HCT116 (cell line): ENCODE data around the gene THSD4. TPM values are rescaled to one million over a fixed set of nuclear protein-coding genes. Genes with fewer than 3 reads are reported as not detected.

Experiments used
- ATAC-seq: fragments of 200-7000 bp; cut with Tn5 transposase; 2 replicates; pipeline ENCODE4 v1.9.1; 2020; ENCODE audit warnings: mild to moderate bottlenecking, moderate library complexity
- BruUV-seq: library from RNA; stranded (reverse); fragments of 400-500 nt; replicated peaks from 2 replicates; lab custom pipeline; 2021; lab: Mats Ljungman, UMichigan
- CTCF ChIA-PET: fragments of 300-600 bp; sonication (Branson Sonifier 250); formaldehyde crosslinking; loops from one replicate; lab custom pipeline; 2021; ENCODE audit warnings: antibody characterized with exemption; lab: Charles Lee
- POLR2A ChIA-PET: fragments of 300-600, 350-600 bp; sonication (Branson Sonifier 250); formaldehyde crosslinking; loops from one replicate; lab custom pipeline; 2021; ENCODE audit warnings: antibody characterized with exemption; lab: Charles Lee
- RAD21 ChIA-PET, 2 experiments: fragments of 300-600 bp; sonication (Branson Sonifier 250); formaldehyde crosslinking; loops; one replicate each; lab custom pipeline; 2023; ENCODE audit warnings: low total read pairs in 2 of 2; ENCODE audit not compliant: uncharacterized antibody in 2 of 2, unreplicated experiment in 2 of 2, low non-redundant PET in 1 of 2; lab: Charles Lee
- DNase-seq: peaks from one replicate; pipeline ENCODE4 v3.0.0-alpha.2; 2010; ENCODE audit warnings: low read depth, low spot score
- H2AFZ ChIP-seq: fragments of 200-600 bp; shearing (Covaris generic), sonication (generic); 2 replicates; pipeline ENCODE4 v1.6.1; 2017; ENCODE audit warnings: low read depth, mixed run types, mixed read lengths, antibody characterized with exemption, low read length; ENCODE audit not compliant: poor library complexity, severe bottlenecking
- H3K27ac ChIP-seq: 2 replicates; pipeline ENCODE4 v1.5.1; 2012; ENCODE audit warnings: low read depth, low read length
- H3K27me3 ChIP-seq: fragments of 200-600 bp; sonication (generic); 2 replicates; pipeline ENCODE4 v1.6.1; 2016; ENCODE audit warnings: mixed run types, low read length, mixed read lengths; ENCODE audit not compliant: insufficient read depth
- H3K36me3 ChIP-seq, 2 experiments: fragments of 200-500 bp in 1 of 2; fragments of 200-600 bp in 1 of 2; sonication (Bioruptor generic) in 1 of 2; sonication (generic) in 1 of 2; 2 replicates each; pipeline versions ENCODE4 v1.5.1 to v1.6.1; 2014 to 2016; ENCODE audit warnings: low read length in 2 of 2, inconsistent platforms in 1 of 2, mixed read lengths in 1 of 2, mixed run types in 1 of 2; ENCODE audit not compliant: insufficient read depth in 2 of 2, control insufficient read depth in 1 of 2
- H3K4me1 ChIP-seq, 2 experiments: fragments of 200-600 bp in 1 of 2; sonication (generic) in 1 of 2; 2 replicates each; pipeline versions ENCODE4 v1.5.1 to v1.6.1; 2012 to 2017; ENCODE audit warnings: low read length in 2 of 2, inconsistent platforms in 1 of 2, mild to moderate bottlenecking in 1 of 2, mixed read lengths in 1 of 2, mixed run types in 1 of 2, moderate library complexity in 1 of 2; ENCODE audit not compliant: insufficient read depth in 2 of 2, control insufficient read depth in 1 of 2
- H3K4me2 ChIP-seq: fragments of 200-600 bp; sonication (generic); 2 replicates; pipeline ENCODE4 v1.6.1; 2017; ENCODE audit warnings: mixed run types, low read length, mixed read lengths
- H3K4me3 ChIP-seq, 2 experiments: fragments of 200-600 bp in 1 of 2; sonication (generic) in 1 of 2; replicated peaks in 1 of 2; 2 replicates each; pipeline ENCODE4 v1.5.1; 2011 to 2016; ENCODE audit warnings: low read length in 2 of 2, control low read depth in 1 of 2, low read depth in 1 of 2, mild to moderate bottlenecking in 1 of 2, mixed read lengths in 1 of 2, mixed run types in 1 of 2
- H3K79me2 ChIP-seq: fragments of 200-600 bp; sonication (generic); 2 replicates; pipeline ENCODE4 v1.6.1; 2017; ENCODE audit warnings: mild to moderate bottlenecking, mixed run types, low read length, moderate library complexity, mixed read lengths; ENCODE audit not compliant: insufficient read depth
- H3K9ac ChIP-seq: fragments of 200-600 bp; sonication (generic); 2 replicates; pipeline ENCODE4 v1.6.1; 2016; ENCODE audit warnings: low read length, mixed read lengths
- H3K9me2 ChIP-seq: fragments of 200-600 bp; sonication (generic), shearing (Covaris generic); 2 replicates; pipeline ENCODE4 v1.6.1; 2017; ENCODE audit warnings: mixed run types, mild to moderate bottlenecking, moderate library complexity; ENCODE audit not compliant: insufficient read depth
- H3K9me3 ChIP-seq, 2 experiments: fragments of 200-500 bp in 1 of 2; fragments of 200-600 bp in 1 of 2; sonication (Bioruptor generic) in 1 of 2; sonication (generic) in 1 of 2; 2 replicates each; pipeline ENCODE4 v1.6.1; 2014 to 2017; ENCODE audit warnings: low read length in 2 of 2, mixed read lengths in 2 of 2, inconsistent platforms in 1 of 2, low read depth in 1 of 2, mild to moderate bottlenecking in 1 of 2, mixed run types in 1 of 2, moderate library complexity in 1 of 2; ENCODE audit not compliant: control insufficient read depth in 1 of 2, insufficient read depth in 1 of 2
- H4K20me1 ChIP-seq: fragments of 200-600 bp; sonication (generic), shearing (Covaris generic); 2 replicates; pipeline ENCODE4 v1.6.1; 2017; ENCODE audit warnings: mixed run types, mild to moderate bottlenecking, moderate library complexity; ENCODE audit not compliant: insufficient read depth
- CBX3 ChIP-seq: IDR thresholded peaks from 2 replicates; pipeline ENCODE4 v1.6.1; 2012; ENCODE audit warnings: low read depth
- CEBPB ChIP-seq: IDR thresholded peaks from 2 replicates; pipeline ENCODE4 v1.6.1; 2012; ENCODE audit warnings: low read depth
- ELF1 ChIP-seq: IDR thresholded peaks from 2 replicates; pipeline ENCODE4 v1.6.1; 2012; ENCODE audit warnings: low read depth, borderline replicate concordance
- EZH2 ChIP-seq: fragments of 200-600 bp; sonication (generic); IDR thresholded peaks from 2 replicates; pipeline ENCODE4 v1.6.1; 2017; ENCODE audit warnings: antibody characterized with exemption, mixed run types
- EZH2phosphoT487 ChIP-seq: fragments of 200-600 bp; IDR thresholded peaks from 2 replicates; pipeline ENCODE4 v1.6.1; 2018; ENCODE audit warnings: antibody characterized with exemption, borderline replicate concordance
- POLR2AphosphoS5 ChIP-seq: IDR thresholded peaks from 2 replicates; pipeline ENCODE4 v1.6.1; 2011; ENCODE audit warnings: mild to moderate bottlenecking, low read depth, low read length, moderate library complexity
- REST ChIP-seq: IDR thresholded peaks from 2 replicates; pipeline ENCODE4 v1.6.1; 2012; ENCODE audit warnings: low read depth
- SP1 ChIP-seq: IDR thresholded peaks from 2 replicates; pipeline ENCODE4 v1.6.1; 2012; ENCODE audit warnings: low read depth
- SRF ChIP-seq: IDR thresholded peaks from 2 replicates; pipeline ENCODE4 v1.6.1; 2012; ENCODE audit warnings: low read depth
- ZFX ChIP-seq: fragments of 450-650 bp; IDR thresholded peaks from 2 replicates; pipeline ENCODE4 v1.6.1; 2017
- ZNF274 ChIP-seq: fragments of 200-500 bp; sonication (Bioruptor generic); IDR thresholded peaks from 2 replicates; pipeline ENCODE4 v1.6.1; 2014; ENCODE audit warnings: mild to moderate bottlenecking, low read depth, low read length, inconsistent platforms
- intact Hi-C: fragments of 100-400 bp; cut with micrococcal nuclease; formaldehyde crosslinking; loops from 2 replicates; pipeline ENCODE4 v1.10.0; 2022
- total RNA-seq: library from RNA; stranded (reverse); gene quantifications from one replicate; pipeline ENCODE4 v1.2.1, GENCODE V29; 2021; ENCODE audit not compliant: unreplicated experiment
- TF ChIP-seq, protein P1 (sequence below): IDR thresholded peaks from 2 replicates; pipeline ENCODE4 v1.6.1; 2012
- TF ChIP-seq, protein P2 (sequence below), 3 experiments: fragments of 200-600 bp in 1 of 3; sonication (generic) in 1 of 3; IDR thresholded peaks in 2 of 3; conservative IDR thresholded peaks in 1 of 3; 2 replicates each; pipeline ENCODE4 v1.5.1; 2012 to 2017; ENCODE audit warnings: low read depth in 2 of 3, low read length in 2 of 3, antibody characterized with exemption in 1 of 3, borderline replicate concordance in 1 of 3, control low read depth in 1 of 3, mild to moderate bottlenecking in 1 of 3, mixed read lengths in 1 of 3, mixed run types in 1 of 3, moderate library complexity in 1 of 3; ENCODE audit not compliant: insufficient read depth in 1 of 3

The THSD4 gene
- total RNA-seq, 1 experiment from 2014 or later, result 30.5 TPM

GRCh38 chr15:71791975-71792374 lies 676.7 kb downstream of the THSD4 start:
- CTCF ChIA-PET, result interaction anchor here (3.4 to 4.0 kb wide), 2 partner anchors 12 to 39 kb away, joined by 23 to 28 read pairs; no protein-coding TSS in a partner anchor
- no peaks in the 10 kb centered on the region for H3K9me3 ChIP-seq
- intact Hi-C loops, result no loop called here

More at GRCh38 chr15:71791975-71792374, 676.7 kb downstream of the THSD4 start:
- Histone ChIP-seq H3K79me2 (no peaks in the 10 kb centered on the region), H3K4me3 (no peak overlapping the region), H3K27ac (no peak overlapping the region), H3K27me3 (no peaks in the 10 kb centered on the region), H2AFZ (no peak overlapping the region), H3K4me2 (peak overlapping the region; percentile 39; the same call in 1 of the 2 replicates), H4K20me1 (no peaks in the 10 kb centered on the region), H3K36me3 (no peaks in the 10 kb centered on the region), H3K9me2 (no peaks in the 10 kb centered on the region), H3K4me1 (peaks cover 30 to 33% of the 10 kb centered on the region in 2 experiments), H3K9ac (no peak overlapping the region)
- DNase-seq (no peak), ATAC-seq (no peak)
- POLR2A ChIA-PET, result no interaction called here
- RAD21 ChIA-PET, result no interaction called here
- TF ChIP-seq, protein P1, sequence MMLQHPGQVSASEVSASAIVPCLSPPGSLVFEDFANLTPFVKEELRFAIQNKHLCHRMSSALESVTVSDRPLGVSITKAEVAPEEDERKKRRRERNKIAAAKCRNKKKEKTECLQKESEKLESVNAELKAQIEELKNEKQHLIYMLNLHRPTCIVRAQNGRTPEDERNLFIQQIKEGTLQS, result no peak
- TF ChIP-seq EZH2 (no peak), SRF (no peak), CEBPB (no peak), EZH2phosphoT487 (no peak), ZNF274 (no peak), SP1 (no peak), CBX3 (no peak), ZFX (no peak), ELF1 (no peak), POLR2AphosphoS5 (no peak), REST (no peak)
- TF ChIP-seq, protein P2, sequence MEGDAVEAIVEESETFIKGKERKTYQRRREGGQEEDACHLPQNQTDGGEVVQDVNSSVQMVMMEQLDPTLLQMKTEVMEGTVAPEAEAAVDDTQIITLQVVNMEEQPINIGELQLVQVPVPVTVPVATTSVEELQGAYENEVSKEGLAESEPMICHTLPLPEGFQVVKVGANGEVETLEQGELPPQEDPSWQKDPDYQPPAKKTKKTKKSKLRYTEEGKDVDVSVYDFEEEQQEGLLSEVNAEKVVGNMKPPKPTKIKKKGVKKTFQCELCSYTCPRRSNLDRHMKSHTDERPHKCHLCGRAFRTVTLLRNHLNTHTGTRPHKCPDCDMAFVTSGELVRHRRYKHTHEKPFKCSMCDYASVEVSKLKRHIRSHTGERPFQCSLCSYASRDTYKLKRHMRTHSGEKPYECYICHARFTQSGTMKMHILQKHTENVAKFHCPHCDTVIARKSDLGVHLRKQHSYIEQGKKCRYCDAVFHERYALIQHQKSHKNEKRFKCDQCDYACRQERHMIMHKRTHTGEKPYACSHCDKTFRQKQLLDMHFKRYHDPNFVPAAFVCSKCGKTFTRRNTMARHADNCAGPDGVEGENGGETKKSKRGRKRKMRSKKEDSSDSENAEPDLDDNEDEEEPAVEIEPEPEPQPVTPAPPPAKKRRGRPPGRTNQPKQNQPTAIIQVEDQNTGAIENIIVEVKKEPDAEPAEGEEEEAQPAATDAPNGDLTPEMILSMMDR (IDR thresholded peaks at IDR 0.05 in 2 of 3, conservative IDR thresholded peaks at IDR 0.05 in 1 of 3; ENCODE audit: borderline replicate concordance in 1 of 3, insufficient read depth in 1 of 3, low read depth in 2 of 3, low read length in 2 of 3), result no peak
- no TSS peak for BruUV-seq
